HEK293 (cell line): ENCODE results near the gene TMEM150C.

Source experiments
- CTCF ChIA-PET: fragments of 350-600 bp; formaldehyde crosslinking; extraction: SDS; loops from one replicate; lab custom pipeline; 2021; ENCODE audit warnings: antibody characterized with exemption; lab: Yijun Ruan, JAX
- POLR2A ChIA-PET: fragments of 300-600 bp; formaldehyde crosslinking; extraction: SDS; loops from one replicate; lab custom pipeline; 2020; ENCODE audit warnings: antibody characterized with exemption, inconsistent platforms; lab: Yijun Ruan, JAX
- H3K27ac ChIP-seq: fragments of 200-500 bp; sonication (Bioruptor generic); 2 replicates; pipeline ENCODE4 v1.5.1; 2014; ENCODE audit warnings: low read depth, low read length, control low read depth, inconsistent platforms; ENCODE audit errors: extremely low read depth
- H3K36me3 ChIP-seq, 2 experiments: fragments of 200-500 bp in 1 of 2; sonication (Bioruptor generic) in 1 of 2; 1 replicate in 1 of 2; 2 replicates in 1 of 2; pipeline ENCODE4 v1.5.1; 2014 to 2017; ENCODE audit warnings: inconsistent platforms in 2 of 2, low read length in 2 of 2; ENCODE audit not compliant: control insufficient read depth in 2 of 2, insufficient read depth in 1 of 2
- H3K4me1 ChIP-seq: fragments of 200-500 bp; sonication (Bioruptor generic); 2 replicates; pipeline ENCODE4 v1.5.1; 2014; ENCODE audit warnings: mild to moderate bottlenecking, low read length, inconsistent platforms; ENCODE audit not compliant: control insufficient read depth, insufficient read depth
- H3K4me3 ChIP-seq: 2 replicates; pipeline ENCODE4 v1.5.1; 2011; ENCODE audit warnings: low read depth, mild to moderate bottlenecking, control low read depth, low read length, moderate library complexity
- H3K9me3 ChIP-seq: fragments of 200-500 bp; sonication (Bioruptor generic); 2 replicates; pipeline ENCODE4 v1.5.1; 2014; ENCODE audit warnings: low read depth, low read length, inconsistent platforms; ENCODE audit not compliant: control insufficient read depth, insufficient read depth
- ATF2 ChIP-seq: fragments of 450-650 bp; formaldehyde crosslinking; IDR thresholded peaks from 2 replicates; pipeline ENCODE4 v1.5.1; 2016; ENCODE audit warnings: missing biosample characterization, missing genetic modification characterization, low read depth
- GLIS1 ChIP-seq: fragments of 450-650 bp; formaldehyde crosslinking; IDR thresholded peaks from 2 replicates; pipeline ENCODE4 v1.5.1; 2016; ENCODE audit warnings: missing biosample characterization, missing genetic modification characterization
- OSR2 ChIP-seq: fragments of 450-650 bp; formaldehyde crosslinking; IDR thresholded peaks from 2 replicates; pipeline ENCODE4 v1.5.1; 2016; ENCODE audit warnings: missing biosample characterization, missing genetic modification characterization
- PRDM2 ChIP-seq: fragments of 450-650 bp; formaldehyde crosslinking; IDR thresholded peaks from 2 replicates; pipeline ENCODE4 v1.5.1; 2016; ENCODE audit warnings: missing biosample characterization, missing genetic modification characterization, borderline replicate concordance
- SCRT2 ChIP-seq: fragments of 450-650 bp; formaldehyde crosslinking; IDR thresholded peaks from 2 replicates; pipeline ENCODE4 v1.5.1; 2016; ENCODE audit warnings: missing biosample characterization, missing genetic modification characterization
- TRIM28 ChIP-seq: IDR thresholded peaks from 2 replicates; pipeline ENCODE4 v1.6.1; 2011; ENCODE audit warnings: low read length, control low read depth, borderline replicate concordance
- WT1 ChIP-seq: fragments of 450-650 bp; formaldehyde crosslinking; IDR thresholded peaks from 2 replicates; pipeline ENCODE4 v1.5.1; 2016; ENCODE audit warnings: missing biosample characterization, missing genetic modification characterization
- ZBTB17 ChIP-seq: fragments of 450-650 bp; formaldehyde crosslinking; IDR thresholded peaks from 2 replicates; pipeline ENCODE4 v1.5.1; 2016; ENCODE audit warnings: missing biosample characterization, missing genetic modification characterization
- ZIC2 ChIP-seq: fragments of 450-650 bp; formaldehyde crosslinking; IDR thresholded peaks from 2 replicates; pipeline ENCODE4 v1.5.1; 2016; ENCODE audit warnings: missing biosample characterization, missing genetic modification characterization
- ZNF132 ChIP-seq: fragments of 450-650 bp; formaldehyde crosslinking; IDR thresholded peaks from 2 replicates; pipeline ENCODE4 v1.5.1; 2017; ENCODE audit warnings: missing biosample characterization, missing genetic modification characterization, borderline replicate concordance
- ZNF426 ChIP-seq: fragments of 450-650 bp; formaldehyde crosslinking; IDR thresholded peaks from 2 replicates; pipeline ENCODE4 v1.5.1; 2017; ENCODE audit warnings: missing biosample characterization, missing genetic modification characterization, mild to moderate bottlenecking, inconsistent platforms, moderate library complexity
- ZNF596 ChIP-seq: fragments of 450-650 bp; IDR thresholded peaks from 2 replicates; pipeline ENCODE4 v1.5.0; 2018; ENCODE audit warnings: missing biosample characterization, mild to moderate bottlenecking, missing genetic modification characterization, moderate library complexity
- ZNF626 ChIP-seq: fragments of 450-650 bp; sonication (Bioruptor Pico); formaldehyde crosslinking; IDR thresholded peaks from 2 replicates; pipeline ENCODE4 v1.5.1; 2018; ENCODE audit warnings: missing biosample characterization, missing genetic modification characterization, inconsistent platforms
- ZNF747 ChIP-seq: fragments of 450-650 bp; formaldehyde crosslinking; IDR thresholded peaks from 2 replicates; pipeline ENCODE4 v1.5.1; 2016; ENCODE audit warnings: missing biosample characterization, missing genetic modification characterization
- ZSCAN23 ChIP-seq: fragments of 450-650 bp; formaldehyde crosslinking; IDR thresholded peaks from 2 replicates; pipeline ENCODE4 v1.5.1; 2016; ENCODE audit warnings: missing biosample characterization, missing genetic modification characterization
- TF ChIP-seq, protein P1 (sequence below): fragments of 450-650 bp; formaldehyde crosslinking; IDR thresholded peaks from 2 replicates; pipeline ENCODE4 v1.5.1; 2016; ENCODE audit warnings: missing biosample characterization, missing genetic modification characterization

Gene TMEM150C

DNA sequence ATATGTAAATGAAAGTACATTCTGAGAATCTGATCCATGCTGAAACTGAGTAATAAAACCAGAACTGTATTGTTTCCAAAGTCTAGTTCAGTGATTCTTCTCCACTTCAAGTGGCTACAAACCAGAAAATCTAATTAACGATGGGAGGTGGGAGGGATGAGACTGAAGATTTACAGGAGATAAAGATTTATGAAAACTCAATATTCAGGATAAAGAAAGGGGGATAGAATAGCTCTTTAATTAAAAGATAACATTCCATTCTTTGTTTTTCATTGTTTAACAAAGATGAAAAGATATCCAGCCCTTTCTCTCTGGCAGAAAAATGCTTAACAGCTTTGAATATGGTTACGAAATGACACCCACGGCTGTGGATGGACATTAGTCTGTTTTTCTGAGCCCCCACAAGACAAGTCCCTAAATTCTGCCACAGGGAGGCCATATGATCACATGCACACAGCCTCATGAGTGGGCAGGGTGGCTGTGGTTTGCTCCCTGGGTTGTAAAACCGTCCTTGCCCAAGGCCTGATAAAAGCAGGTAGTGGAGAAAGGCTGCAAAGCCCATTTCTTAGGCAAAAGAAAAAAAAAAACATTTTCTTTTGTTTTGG lies 36.4 kb downstream of the TMEM150C start (continued):
- TF ChIP-seq ZNF747 (tag by site-specific recombination) (no peak), OSR2 (tag by site-specific recombination) (0 out of 2 replicates have a peak, but pooled peaks have one; percentile 4), GLIS1 (tag by site-specific recombination) (peak; percentile 44; the same call in 1 of the 2 replicates), ZSCAN23 (tag by site-specific recombination) (no peak), ZNF132 (no peak), ZIC2 (tag by site-specific recombination) (no peak), ZNF426 (tag by site-specific recombination) (no peak), ZNF596 (no peak), WT1 (tag by site-specific recombination) (peak; percentile 65), TRIM28 (no peak)
- TF ChIP-seq, protein P1, sequence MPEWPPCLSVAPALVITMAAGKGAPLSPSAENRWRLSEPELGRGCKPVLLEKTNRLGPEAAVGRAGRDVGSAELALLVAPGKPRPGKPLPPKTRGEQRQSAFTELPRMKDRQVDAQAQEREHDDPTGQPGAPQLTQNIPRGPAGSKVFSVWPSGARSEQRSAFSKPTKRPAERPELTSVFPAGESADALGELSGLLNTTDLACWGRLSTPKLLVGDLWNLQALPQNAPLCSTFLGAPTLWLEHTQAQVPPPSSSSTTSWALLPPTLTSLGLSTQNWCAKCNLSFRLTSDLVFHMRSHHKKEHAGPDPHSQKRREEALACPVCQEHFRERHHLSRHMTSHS (tag by site-specific recombination), result no peak
- TF ChIP-seq, all 188 proteins: peak for 7

GRCh38 chr4:82524570-82525152 lies 37.1 kb downstream of the TMEM150C start:
- Histone ChIP-seq H3K9me3 (no peaks in the 10 kb centered on the region), H3K27ac (no peak overlapping the region), H3K4me1 (peaks cover 3% of the 10 kb centered on the region; the same call in 1 of the 2 replicates), H3K36me3 (no peaks in the 10 kb centered on the region), H3K4me3 (no peak overlapping the region)
- TF ChIP-seq ATF2, result 0 out of 2 replicates have a peak, but pooled peaks have one; percentile 49
- peak; percentile 65 for TF ChIP-seq ZBTB17
- 0 out of 2 replicates have a peak, but pooled peaks have one; percentile 47 for TF ChIP-seq TRIM28
- no peak for TF ChIP-seq ZNF626 (tag by site-specific recombination)
- TF ChIP-seq PRDM2 (tag by site-specific recombination), result no peak
- TF ChIP-seq SCRT2, result 0 out of 2 replicates have a peak, but pooled peaks have one; percentile 28
- ChIA-PET POLR2A (no interaction called here), CTCF (interaction anchor here (0.5 to 0.7 kb wide), 4 partner anchors 17 to 966 kb away, joined by 3 to 5 read pairs (median 4); no protein-coding TSS in a partner anchor)
